GM12878 (cell line): Measurements from ENCODE around the gene GMPR2. TPM values are rescaled to one million over a fixed set of nuclear protein-coding genes. Genes with fewer than 3 reads are reported as not detected.

Experiments used
- ATAC-seq: fragments of 200-7000 bp; cut with Tn5 transposase; 3 replicates; pipeline ENCODE4 v1.9.1; 2020; ENCODE audit warnings: mild to moderate bottlenecking, moderate library complexity
- BruUV-seq: library from RNA; stranded (reverse); fragments of 400-500 nt; replicated peaks from 2 replicates; lab custom pipeline; 2021; lab: Mats Ljungman, UMichigan
- CTCF ChIA-PET: fragments of 300-600 bp; sonication (Branson Sonifier 250); formaldehyde crosslinking; extraction: SDS; loops from one replicate; lab custom pipeline; 2021; ENCODE audit warnings: inconsistent platforms; lab: Yijun Ruan, JAX
- POLR2A ChIA-PET: fragments of 350-600 bp; formaldehyde crosslinking; extraction: SDS; loops from one replicate; lab custom pipeline; 2021; ENCODE audit warnings: inconsistent platforms; lab: Charles Lee
- RAD21 ChIA-PET: fragments of 300-600 bp; sonication (Branson Sonifier 250); formaldehyde crosslinking; loops from one replicate; lab custom pipeline; 2023; ENCODE audit warnings: antibody characterized with exemption; ENCODE audit not compliant: unreplicated experiment; lab: Charles Lee
- SMC1A ChIA-PET: fragments of 300-600 bp; sonication (Branson Sonifier 250); formaldehyde crosslinking; loops from one replicate; lab custom pipeline; 2023; ENCODE audit not compliant: unreplicated experiment, uncharacterized antibody; lab: Charles Lee
- DNase-seq: peaks from one replicate; pipeline ENCODE4 v3.0.0-alpha.2; 2011; ENCODE audit warnings: low read depth, low spot score
- FAIRE-seq: peaks from 3 replicates; lab custom pipeline; 2011; peaks lifted over from hg19 to GRCh38; lab: Jason Lieb, UNC
- H2AFZ ChIP-seq: 2 replicates; pipeline ENCODE4 v1.6.0; 2011; ENCODE audit warnings: low read depth, low read length, control low read depth; ENCODE audit not compliant: control insufficient read depth
- H3K27ac ChIP-seq: 2 replicates; pipeline ENCODE4 v1.5.1; 2011; ENCODE audit warnings: control low read depth; ENCODE audit not compliant: control insufficient read depth, insufficient read depth
- H3K27me3 ChIP-seq, 2 experiments: replicated peaks in 1 of 2; 2 replicates each; pipeline versions ENCODE4 v1.6.0 to v1.6.1; 2011; ENCODE audit warnings: low read length in 1 of 2; ENCODE audit not compliant: control insufficient read depth in 2 of 2, insufficient read depth in 2 of 2
- H3K36me3 ChIP-seq, 2 experiments: 2 replicates each; pipeline ENCODE4 v1.5.1; 2011; ENCODE audit warnings: low read length in 1 of 2; ENCODE audit not compliant: control insufficient read depth in 2 of 2, insufficient read depth in 2 of 2
- H3K4me1 ChIP-seq: 2 replicates; pipeline ENCODE4 v1.6.1; 2011; ENCODE audit warnings: mild to moderate bottlenecking, low read length, moderate library complexity, mixed read lengths; ENCODE audit not compliant: control insufficient read depth, insufficient read depth
- H3K4me2 ChIP-seq: 2 replicates; pipeline ENCODE4 v1.6.0; 2011; ENCODE audit warnings: control low read depth; ENCODE audit not compliant: control insufficient read depth, insufficient read depth
- H3K4me3 ChIP-seq: fragments of 200-600 bp; sonication (generic); 2 replicates; pipeline ENCODE4 v1.5.1; 2016
- H3K79me2 ChIP-seq: 2 replicates; pipeline ENCODE4 v1.6.0; 2011; ENCODE audit warnings: low read length; ENCODE audit not compliant: control insufficient read depth, insufficient read depth
- H3K9ac ChIP-seq: 2 replicates; pipeline ENCODE4 v1.8.0; 2011; ENCODE audit warnings: low read length, control low read depth, mixed read lengths; ENCODE audit not compliant: control insufficient read depth, insufficient read depth
- H3K9me3 ChIP-seq: replicated peaks from 3 replicates; pipeline ENCODE4 v1.5.1; 2011; ENCODE audit warnings: mild to moderate bottlenecking, low read length; ENCODE audit not compliant: control insufficient read depth, insufficient read depth
- H4K20me1 ChIP-seq: 2 replicates; pipeline ENCODE4 v1.6.0; 2011; ENCODE audit not compliant: control insufficient read depth, insufficient read depth
- POU2F2 ChIP-seq: IDR thresholded peaks from 3 replicates; pipeline ENCODE4 v1.6.1; 2011; ENCODE audit warnings: low read depth, mild to moderate bottlenecking, low read length, borderline replicate concordance
- SMC3 ChIP-seq: IDR thresholded peaks from 2 replicates; pipeline ENCODE4 v1.6.1; 2011; ENCODE audit warnings: low read length, improper control_type of control experiment, borderline replicate concordance
- SP1 ChIP-seq: IDR thresholded peaks from one replicate; pipeline ENCODE4 v1.6.1; 2011; ENCODE audit warnings: low read depth, low read length
- TCF7 ChIP-seq: IDR thresholded peaks from 2 replicates; pipeline ENCODE4 v1.6.1; 2014; ENCODE audit warnings: antibody characterized with exemption, borderline replicate concordance
- USF2 ChIP-seq: IDR thresholded peaks from 2 replicates; pipeline ENCODE4 v1.6.1; 2011; ENCODE audit warnings: low read depth, low read length, improper control_type of control experiment, borderline replicate concordance
- ZBTB33 ChIP-seq: fragments of 450-650 bp; IDR thresholded peaks from 2 replicates; pipeline ENCODE4 v1.6.1; 2017; ENCODE audit warnings: mild to moderate bottlenecking
- ZNF384 ChIP-seq: IDR thresholded peaks from 2 replicates; pipeline ENCODE4 v1.6.1; 2012; ENCODE audit warnings: low read depth, mild to moderate bottlenecking, low read length, improper control_type of control experiment, borderline replicate concordance
- ZNF622 ChIP-seq: fragments of 450-650 bp; IDR thresholded peaks from 2 replicates; pipeline ENCODE4 v1.6.1; 2017; ENCODE audit warnings: mild to moderate bottlenecking, inconsistent platforms
- WGBS: methylation state at CpG from one replicate; pipeline ENCODE4 v1.1.6; 2016; ENCODE audit warnings: low lambda C conversion rate; ENCODE audit not compliant: insufficient replicate concordance, insufficient coverage; ENCODE audit errors: missing lambda C conversion rate; 5-methylcytosine and 5-hydroxymethylcytosine counted together
- in situ Hi-C: fragments of 300-500 bp; cut with MboI; formaldehyde crosslinking; loops from 9 replicates; pipeline ENCODE4 v1.14.3; 2018; ENCODE audit warnings: mixed read lengths
- intact Hi-C: fragments of 100-400 bp; cut with micrococcal nuclease; formaldehyde crosslinking; loops from one replicate; pipeline ENCODE4 v1.14.2; 2022; ENCODE audit not compliant: unreplicated experiment
- polyA plus RNA-seq, 11 experiments: library from polyadenylated mRNA; depleted of rRNA in 4 of 11; unstranded in 6 of 11; stranded (reverse) in 5 of 11; fragments of >200 nt; fragmentation: Nextera tagmentation in 4 of 11; fragmentation: Illumina TruSeq in 1 of 11; extraction: Ambion mirVana in 4 of 11; extraction: Trizol in 1 of 11; gene quantifications; 1 replicate in 1 of 11; 2 replicates in 10 of 11; pipeline versions ENCODE4 v1.2.1 to v1.2.3, GENCODE V29; 2011 to 2016; ENCODE audit warnings: inconsistent platforms in 2 of 11, missing spikeins in 2 of 11, low read depth in 1 of 11
- total RNA-seq, 4 experiments: library from RNA; depleted of rRNA in 3 of 4; stranded (reverse); fragments of >200 nt in 3 of 4; fragmentation: Illumina TruSeq in 1 of 4; extraction: Trizol in 1 of 4; gene quantifications; 2 replicates each; pipeline versions ENCODE4 v1.2.1 to v1.2.3, GENCODE V29; 2013 to 2021

GMPR2 gene
- total and polyA plus RNA-seq, 10 of the 15 experiments (the other 5 are each of a cell fraction or from before 2014, with no cell fraction given) = 55.1 to 80.3 (median 61.5) TPM

- no TSS peak for BruUV-seq
- no peaks in the 10 kb centered on the region for H3K79me2 ChIP-seq
- H3K9me3 ChIP-seq = no peaks in the 10 kb centered on the region
- in situ Hi-C loops (no loop called here), intact Hi-C loops (no loop called here)
- H4K20me1 ChIP-seq = no peaks in the 10 kb centered on the region
- 78% methylated on average over 4 of the region's 4 CpGs for WGBS
- no peak overlapping the region for H3K4me3 ChIP-seq
- no peaks in the 10 kb centered on the region; a peak in 2 of 4 replicates for H3K36me3 ChIP-seq
- DNase-seq (no peak), ATAC-seq (peak; percentile 13; the same call in 1 of the 3 replicates), FAIRE-seq (no peak)
- no peaks in the 10 kb centered on the region for H3K4me1 ChIP-seq
- ChIA-PET POLR2A (no interaction called here), CTCF (interaction anchor here (0.9 to 1.3 kb wide), 2 partner anchors 18 to 47 kb away, joined by 3 to 4 read pairs; partner anchors contain the start of gene CIDEB), SMC1A (interaction anchor here (0.9 kb wide), 1 partner anchor 13 kb away, joined by 3 read pairs; no protein-coding TSS in a partner anchor), RAD21 (no interaction called here)
- H3K4me2 ChIP-seq = no peak overlapping the region
- H2AFZ ChIP-seq = no peak overlapping the region
- H3K9ac ChIP-seq = no peak overlapping the region
- H3K27me3 ChIP-seq = no peaks in the 10 kb centered on the region
- no peak for TF ChIP-seq SMC3
- TF ChIP-seq SP1 = no peak
- TF ChIP-seq USF2 = no peak
- no peak for TF ChIP-seq ZBTB33
- TF ChIP-seq ZNF622 = no peak
- TF ChIP-seq ZNF384 = no peak
- no peak for TF ChIP-seq TCF7
- TF ChIP-seq POU2F2 = no peak
- H3K27ac ChIP-seq = no peak overlapping the region
These were observed 28.0 kb downstream of the GMPR2 start for GRCh38 chr14:24260780-24261157.
